ENCODE measurements around the gene EDAR.

The EDAR gene

GRCh38 chr2:108988796-108989713 lies at the start of gene EDAR:
TSS of gene EDAR (minus strand) at chr2:108989220. CDS start at chr2:108931014, 58,206 bp downstream.
- DNase-seq: no peak

- no peak for DNase-seq
Measured at GRCh38 chr2:109033171-109033570, 44.2 kb upstream of the EDAR start.

- DNase-seq: no peak
Measured at GRCh38 chr2:109032229-109032820, 43.3 kb upstream of the EDAR start.

- no peak for DNase-seq
Measured at GRCh38 chr2:109031476-109032228, 42.6 kb upstream of the EDAR start.

- DNase-seq: no peak
Measured at GRCh38 chr2:109030870-109031475, 42.0 kb upstream of the EDAR start.

DNA sequence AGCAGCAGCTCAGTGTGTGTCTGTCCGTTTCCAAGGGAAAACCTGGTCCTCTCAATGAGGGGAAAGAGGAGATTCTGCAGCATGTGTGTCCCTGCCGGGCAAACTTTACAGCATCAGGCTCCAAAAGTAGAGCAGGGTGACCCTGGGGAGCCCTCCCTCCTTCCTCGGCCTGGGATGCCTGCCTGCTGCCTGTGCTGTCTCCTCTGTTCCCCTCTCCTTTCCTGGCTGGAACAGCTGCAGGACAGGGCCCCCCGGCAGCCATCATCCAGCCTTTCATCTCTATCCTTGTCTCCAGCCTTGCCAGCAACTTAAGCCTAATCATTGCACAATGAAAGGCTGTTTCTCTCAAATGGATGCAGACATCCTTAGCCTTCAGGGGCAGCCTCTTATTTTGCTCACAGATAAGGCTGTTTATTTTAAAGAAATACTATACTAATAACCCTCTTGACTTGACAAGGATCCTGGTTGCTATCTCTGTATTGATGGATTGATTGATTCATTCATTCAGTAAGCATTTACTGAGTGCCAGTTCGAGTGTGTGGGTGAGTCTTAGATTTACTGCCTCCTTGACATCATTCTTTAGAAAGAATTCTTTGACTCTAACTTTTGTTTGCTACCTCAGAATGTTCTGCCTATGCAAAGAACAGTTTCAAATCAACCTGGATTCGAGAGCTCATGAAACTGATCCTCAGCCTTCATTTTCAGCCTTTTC lies 40.6 kb upstream of the EDAR start:
- DNase-seq: no peak

- no peak for DNase-seq
Measured at GRCh38 chr2:109028738-109029489, 39.9 kb upstream of the EDAR start.

- no peak for DNase-seq
Measured at GRCh38 chr2:109028277-109028676, 39.3 kb upstream of the EDAR start.

DNA sequence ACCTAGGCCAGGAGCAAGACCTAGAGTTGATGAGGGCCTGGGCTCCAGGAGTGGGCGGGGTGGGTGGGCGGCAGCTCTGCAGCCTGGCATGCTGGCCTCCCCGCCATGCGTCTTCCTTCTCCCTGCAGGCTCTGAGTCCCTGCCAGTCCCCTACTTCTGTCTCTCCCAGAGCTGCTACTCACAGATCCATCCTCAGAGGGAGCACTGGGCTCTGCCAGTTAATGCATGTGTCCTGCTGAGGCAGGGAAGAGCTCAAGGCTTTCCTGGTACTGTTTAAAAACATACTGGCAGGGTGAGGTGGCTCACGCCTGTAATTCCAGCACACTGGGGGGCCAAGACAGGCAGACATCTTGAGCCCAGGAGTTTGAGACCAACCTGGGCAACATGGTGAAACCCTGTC lies 38.7 kb upstream of the EDAR start:
- DNase-seq: no peak

GRCh38 chr2:109024477-109024876 lies 35.5 kb upstream of the EDAR start:
- no peak for DNase-seq

GRCh38 chr2:109021895-109022300 lies 32.9 kb upstream of the EDAR start:
- no peak for DNase-seq

GRCh38 chr2:109020217-109020637 lies 31.2 kb upstream of the EDAR start:
- no peak for DNase-seq

GRCh38 chr2:109018452-109018851 lies 29.4 kb upstream of the EDAR start:
- no peak for DNase-seq

GRCh38 chr2:109017017-109017416 lies 28.0 kb upstream of the EDAR start:
- DNase-seq: no peak

DNA sequence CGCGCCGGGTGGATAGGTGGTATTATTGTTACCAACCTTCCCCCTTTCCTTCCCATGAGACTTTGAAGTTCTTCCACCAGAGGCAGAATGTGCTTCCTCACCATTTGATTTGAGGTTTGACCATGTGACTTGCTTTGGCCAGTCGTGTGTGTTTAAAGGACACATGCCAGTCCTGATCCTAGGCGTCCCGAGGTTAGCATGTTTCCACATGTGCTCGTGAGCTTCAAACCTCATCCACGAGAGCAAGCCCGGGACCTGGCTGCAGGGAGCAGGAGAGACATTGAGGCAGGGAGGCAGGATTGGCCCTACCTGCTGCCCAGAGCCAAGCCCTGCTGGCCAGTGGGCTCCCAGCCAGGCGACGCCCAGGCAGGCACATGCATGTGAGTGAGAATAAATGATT lies 27.4 kb upstream of the EDAR start:
- no peak for DNase-seq

GRCh38 chr2:109014476-109014875 lies 25.5 kb upstream of the EDAR start:
- DNase-seq: no peak

- no peak for DNase-seq
Measured at GRCh38 chr2:109013051-109013450, 24.0 kb upstream of the EDAR start.

DNA sequence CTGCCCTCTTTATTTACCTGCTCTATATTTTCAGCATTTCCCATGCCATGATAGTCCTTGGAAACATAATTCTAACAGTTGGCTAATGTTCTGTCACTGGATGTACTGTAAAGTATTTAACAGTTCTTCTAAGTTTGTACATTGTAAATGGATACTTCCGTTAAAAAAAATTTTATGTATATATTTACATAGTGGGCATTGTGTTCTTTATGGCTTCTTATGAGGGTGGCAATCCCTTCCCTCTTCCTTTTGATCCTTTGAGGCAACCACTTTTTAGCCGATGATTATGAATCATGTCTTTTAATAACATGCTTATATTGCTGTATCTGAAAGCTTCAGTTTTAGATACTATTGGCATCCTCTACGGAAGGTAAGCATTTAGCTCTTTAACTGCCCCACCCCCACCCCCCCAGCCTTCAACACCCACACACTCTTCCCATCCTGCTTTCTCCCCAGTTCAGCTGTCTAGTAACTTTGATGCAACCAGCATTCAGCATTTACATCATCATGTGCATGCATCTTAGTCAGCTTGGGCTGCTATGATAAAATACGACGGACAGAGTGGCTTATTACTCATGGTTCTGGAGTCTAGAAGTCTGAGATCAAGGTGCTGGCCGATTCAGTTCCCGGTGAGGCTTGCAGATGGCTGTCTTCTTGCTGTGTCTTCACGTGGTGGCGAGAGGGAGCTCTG lies 21.0 kb upstream of the EDAR start:
- no peak for DNase-seq

DNA sequence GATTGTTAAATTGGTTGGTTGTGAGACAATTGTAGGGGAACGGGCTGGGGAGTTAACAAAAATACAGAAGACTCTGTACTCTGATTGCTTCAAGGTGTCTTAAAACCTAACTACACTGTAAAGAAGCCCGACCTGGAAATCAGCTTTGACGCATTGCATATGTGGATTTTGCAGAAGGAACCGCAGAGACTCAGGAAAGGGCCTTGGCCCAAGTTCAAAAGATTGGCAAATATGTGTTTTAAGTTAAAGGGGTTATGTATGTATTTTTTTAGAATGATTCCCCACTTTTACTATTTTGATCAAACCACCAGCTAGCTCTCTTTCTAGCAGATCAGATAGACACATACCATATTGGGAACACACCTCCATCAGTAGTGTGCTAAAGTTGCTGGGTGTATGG lies 18.0 kb upstream of the EDAR start:
- DNase-seq: no peak

GRCh38 chr2:109005686-109006204 lies 16.7 kb upstream of the EDAR start:
- no peak for DNase-seq

DNA sequence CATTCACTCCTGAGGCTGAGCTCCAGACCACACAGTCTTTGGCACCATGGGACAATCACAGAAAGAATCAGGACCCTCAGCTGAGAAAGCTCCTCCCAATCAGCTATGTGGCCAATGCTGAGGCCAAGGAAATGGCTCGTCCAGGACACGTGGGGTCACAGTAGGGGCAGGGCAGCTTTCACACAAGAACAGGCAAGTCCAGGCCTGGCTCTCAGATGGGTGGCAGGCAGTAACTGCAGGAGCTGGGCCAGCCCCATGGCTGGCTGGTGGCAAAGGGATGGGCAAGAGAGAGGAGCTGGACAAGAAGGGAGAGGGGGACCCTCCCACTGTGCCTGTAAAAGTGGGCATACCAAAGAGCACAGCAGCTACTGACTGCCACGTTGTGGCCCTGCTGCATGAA lies 12.2 kb upstream of the EDAR start:
- no peak for DNase-seq
